Lower lobe of right lung (tissue), 2 donors: ENCODE measurements around the gene GOLGA6L10. TPM values are rescaled to one million over a fixed set of nuclear protein-coding genes. Genes with fewer than 3 reads are reported as not detected.
"Not testable (repeated sequence)": the region's sequence is repeated elsewhere in the genome, so short reads cannot be mapped to it uniquely, and the experiment has no call there.

Experiments used
- ATAC-seq, 2 donors: fragments of 200-7000 bp; cut with Tn5 transposase; one replicate each; pipeline ENCODE4 v1.9.1; 2020 to 2022; ENCODE audit warnings: mild to moderate bottlenecking in 2 of 2, moderate library complexity in 2 of 2
- DNase-seq: peaks from one replicate; pipeline ENCODE4 v3.0.0-alpha.2; 2020
- H3K27ac ChIP-seq: fragments of 200-600 bp; one replicate; pipeline ENCODE4 v1.8.0; 2022
- H3K27me3 ChIP-seq: fragments of 200-600 bp; one replicate; pipeline ENCODE4 v1.8.0; 2022; ENCODE audit warnings: low read depth
- H3K36me3 ChIP-seq: fragments of 200-600 bp; one replicate; pipeline ENCODE4 v1.8.0; 2022; ENCODE audit warnings: mild to moderate bottlenecking
- H3K4me1 ChIP-seq: fragments of 200-600 bp; one replicate; pipeline ENCODE4 v1.8.0; 2022
- H3K4me3 ChIP-seq: fragments of 200-600 bp; one replicate; pipeline ENCODE4 v1.8.0; 2022; ENCODE audit warnings: mild to moderate bottlenecking
- H3K9me3 ChIP-seq: fragments of 200-600 bp; one replicate; pipeline ENCODE4 v1.8.0; 2022
- CTCF ChIP-seq: fragments of 200-600 bp; IDR thresholded peaks from one replicate; pipeline ENCODE4 v1.8.0; 2022; ENCODE audit warnings: antibody characterized with exemption, mild to moderate bottlenecking
- intact Hi-C: fragments of 100-400 bp; cut with DNase I; formaldehyde crosslinking; loops from one replicate; pipeline ENCODE4 v1.11.0; 2022
- long read RNA-seq: library from polyadenylated mRNA; unstranded; transcript quantifications from one replicate; pipeline ENCODE4 v2.0.0, GENCODE V29; 2021
- total RNA-seq: library from RNA; stranded (reverse); fragmentation: NEBNext Ultra II Directional; extraction: Animal tissue kit (Norgen Biotek cat#: 25700); gene quantifications from one replicate; pipeline ENCODE4 v1.2.1, GENCODE V29; 2021
- donor health status: DM: no; HTN: yes; CAD: no; lungs with severe emphysema.

GOLGA6L10 gene, protein sequence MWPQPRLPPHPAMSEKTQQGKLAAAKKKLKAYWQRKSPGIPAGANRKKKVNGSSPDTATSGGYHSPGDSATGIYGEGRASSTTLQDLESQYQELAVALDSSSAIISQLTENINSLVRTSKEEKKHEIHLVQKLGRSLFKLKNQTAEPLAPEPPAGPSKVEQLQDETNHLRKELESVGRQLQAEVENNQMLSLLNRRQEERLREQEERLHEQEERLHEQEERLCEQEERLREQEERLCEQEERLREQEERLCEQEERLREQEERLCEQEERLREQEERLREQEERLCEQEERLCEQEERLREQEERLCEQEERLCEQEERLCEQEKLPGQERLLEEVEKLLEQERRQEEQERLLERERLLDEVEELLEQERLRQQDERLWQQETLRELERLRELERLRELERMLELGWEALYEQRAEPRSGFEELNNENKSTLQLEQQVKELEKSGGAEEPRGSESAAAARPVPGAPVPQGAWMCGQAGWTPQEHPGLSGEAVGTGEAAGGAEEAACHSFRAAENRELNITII
- total RNA-seq = 0.41 TPM
- long read RNA-seq = 0 reads

GRCh38 chr15:82349375-82349774 is at the start of gene GOLGA6L10:
TSS of gene GOLGA6L10 (minus strand) at chr15:82349475. CDS start at chr15:82349375, 100 bp downstream.
- H3K9me3 ChIP-seq, ATAC-seq, H3K36me3 ChIP-seq, intact Hi-C loops, H3K4me3 ChIP-seq, H3K4me1 ChIP-seq, DNase-seq, H3K27me3 ChIP-seq, H3K27ac ChIP-seq: not testable (repeated sequence)

GRCh38 chr15:82398785-82399184 is 49.5 kb upstream of the GOLGA6L10 start:
- Histone ChIP-seq H3K27ac (no peak overlapping the region), H3K4me1 (no peaks in the 10 kb centered on the region), H3K36me3 (no peaks in the 10 kb centered on the region), H3K27me3 (no peaks in the 10 kb centered on the region), H3K9me3 (no peaks in the 10 kb centered on the region), H3K4me3 (no peak overlapping the region)
- ATAC-seq = no peak
- no peak for TF ChIP-seq CTCF
- intact Hi-C loops = no loop called here
- DNase-seq = no peak

- DNase-seq (no peak), ATAC-seq (no peak)
- Histone ChIP-seq H3K27ac (no peak overlapping the region), H3K27me3 (no peaks in the 10 kb centered on the region), H3K9me3 (no peaks in the 10 kb centered on the region), H3K4me3 (no peak overlapping the region), H3K4me1 (no peaks in the 10 kb centered on the region), H3K36me3 (no peaks in the 10 kb centered on the region)
- no peak for TF ChIP-seq CTCF
- intact Hi-C loops = no loop called here
Observed at GRCh38 chr15:82397817-82398216, 48.5 kb upstream of the GOLGA6L10 start.

- ATAC-seq, H3K27me3 ChIP-seq, DNase-seq, H3K4me1 ChIP-seq, H3K36me3 ChIP-seq, H3K9me3 ChIP-seq, H3K27ac ChIP-seq, intact Hi-C loops, H3K4me3 ChIP-seq: not testable (repeated sequence)
Observed at GRCh38 chr15:82395788-82396187, 46.5 kb upstream of the GOLGA6L10 start.

GRCh38 chr15:82393671-82394070 is 44.4 kb upstream of the GOLGA6L10 start:
- DNase-seq = no peak
- no peak for ATAC-seq
- H3K27ac ChIP-seq = no peak overlapping the region
- no peaks in the 10 kb centered on the region for H3K9me3 ChIP-seq
- H3K36me3 ChIP-seq = no peaks in the 10 kb centered on the region
- H3K4me1 ChIP-seq = no peaks in the 10 kb centered on the region
- intact Hi-C loops = no loop called here
- H3K4me3 ChIP-seq = no peak overlapping the region
- TF ChIP-seq CTCF = no peak
- H3K27me3 ChIP-seq = no peaks in the 10 kb centered on the region

- H3K36me3 ChIP-seq, H3K4me3 ChIP-seq, intact Hi-C loops, H3K4me1 ChIP-seq, H3K27me3 ChIP-seq, H3K27ac ChIP-seq, ATAC-seq, H3K9me3 ChIP-seq, DNase-seq: not testable (repeated sequence)
Observed at GRCh38 chr15:82392077-82392476, 42.8 kb upstream of the GOLGA6L10 start.

GRCh38 chr15:82390152-82390551 is 40.9 kb upstream of the GOLGA6L10 start:
- H3K9me3 ChIP-seq, H3K27ac ChIP-seq, intact Hi-C loops, H3K4me3 ChIP-seq, H3K36me3 ChIP-seq, ATAC-seq, DNase-seq, H3K4me1 ChIP-seq, H3K27me3 ChIP-seq: not testable (repeated sequence)

- H3K4me1 ChIP-seq, ATAC-seq, H3K27ac ChIP-seq, H3K36me3 ChIP-seq, H3K4me3 ChIP-seq, H3K27me3 ChIP-seq, DNase-seq, H3K9me3 ChIP-seq, intact Hi-C loops: not testable (repeated sequence)
Observed at GRCh38 chr15:82387209-82387608, 37.9 kb upstream of the GOLGA6L10 start.

DNA sequence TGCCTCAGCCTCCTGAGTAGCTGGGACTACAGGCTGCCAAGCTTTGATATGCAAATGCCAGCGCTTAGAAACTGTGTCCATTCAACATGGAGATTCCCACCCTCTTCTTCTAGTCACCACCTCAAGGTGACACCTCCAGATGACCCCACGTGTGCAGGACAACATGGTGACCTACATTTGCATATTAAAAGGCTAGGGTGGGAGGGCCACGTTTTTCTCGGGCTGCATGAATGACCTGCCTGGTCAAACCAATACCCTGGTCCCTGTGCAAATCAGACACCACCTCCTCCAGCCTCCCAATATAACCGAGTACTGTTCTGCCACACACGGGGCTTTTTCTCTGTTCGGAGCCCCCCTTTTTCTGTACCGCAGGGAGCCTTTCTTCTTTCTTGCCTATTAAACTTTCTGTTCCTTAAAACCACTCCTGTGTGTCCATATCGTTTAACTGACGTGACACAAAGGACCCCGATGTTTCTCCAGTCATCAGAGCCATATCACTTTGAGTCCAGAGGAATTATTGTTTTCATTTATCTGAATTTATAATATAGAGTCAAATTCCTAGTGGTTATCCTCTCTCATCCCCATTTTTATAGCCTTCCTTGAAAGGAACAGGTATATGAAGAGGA is 32.2 kb upstream of the GOLGA6L10 start:
- H3K4me3 ChIP-seq, H3K27me3 ChIP-seq, H3K36me3 ChIP-seq, ATAC-seq, DNase-seq, H3K4me1 ChIP-seq, intact Hi-C loops, H3K9me3 ChIP-seq, H3K27ac ChIP-seq: not testable (repeated sequence)

- H3K27me3 ChIP-seq, H3K9me3 ChIP-seq, intact Hi-C loops, ATAC-seq, H3K27ac ChIP-seq, H3K36me3 ChIP-seq, H3K4me3 ChIP-seq, DNase-seq, H3K4me1 ChIP-seq: not testable (repeated sequence)
Observed at GRCh38 chr15:82379552-82379951, 30.3 kb upstream of the GOLGA6L10 start.

DNA sequence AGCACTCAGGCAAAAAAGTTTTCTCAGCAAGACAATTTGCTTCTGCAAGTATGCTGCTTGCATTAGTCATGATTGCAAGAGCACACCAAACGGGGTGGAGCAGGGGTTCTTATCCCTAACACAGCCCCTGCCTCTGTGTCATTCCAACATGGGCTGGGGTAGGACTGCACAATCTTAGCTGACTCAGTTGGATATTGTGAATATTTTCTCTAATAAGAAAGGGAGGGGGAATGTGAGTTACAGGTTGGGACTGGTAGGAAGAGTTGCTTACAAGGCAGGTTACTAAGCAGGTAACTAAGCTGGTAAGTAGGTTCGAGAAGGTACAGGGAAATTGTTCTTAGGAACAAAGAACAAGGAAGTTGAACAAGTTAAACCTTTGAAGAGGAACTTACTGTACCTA is 24.4 kb upstream of the GOLGA6L10 start:
- intact Hi-C loops, H3K27me3 ChIP-seq, H3K4me1 ChIP-seq, H3K36me3 ChIP-seq, DNase-seq, H3K9me3 ChIP-seq, H3K4me3 ChIP-seq, ATAC-seq: not testable (repeated sequence)
- peak overlapping the region; percentile 65 for H3K27ac ChIP-seq
